ENCODE data around the gene PIK3CA. TPM values are rescaled to one million over a fixed set of nuclear protein-coding genes. Genes with fewer than 3 reads are reported as not detected.

The PIK3CA gene
- total and polyA plus RNA-seq, 7 donors = 5.6 to 24.4 (median 18.7) TPM

- ATAC-seq (no peak), DNase-seq (no peak)
- Histone ChIP-seq H3K27me3 (ENCODE audit: insufficient read depth in 3 of 3, low read length in 2 of 3) (no peaks in the 10 kb centered on the region), H3K4me1 (no peaks in the 10 kb centered on the region), H3K27ac (no peak overlapping the region), H3K4me3 (no peak overlapping the region), H3K36me3 (ENCODE audit: insufficient read depth in 1 of 2, low read depth in 1 of 2) (no peaks in the 10 kb centered on the region), H3K9me3 (no peaks in the 10 kb centered on the region)
- intact Hi-C loops (cut with DNase I) = no loop called here
- WGBS, 3 donors = 49 to 56% (median 55%) methylated on average over 4 of the region's 4 CpGs
- TF ChIP-seq, protein P1, sequence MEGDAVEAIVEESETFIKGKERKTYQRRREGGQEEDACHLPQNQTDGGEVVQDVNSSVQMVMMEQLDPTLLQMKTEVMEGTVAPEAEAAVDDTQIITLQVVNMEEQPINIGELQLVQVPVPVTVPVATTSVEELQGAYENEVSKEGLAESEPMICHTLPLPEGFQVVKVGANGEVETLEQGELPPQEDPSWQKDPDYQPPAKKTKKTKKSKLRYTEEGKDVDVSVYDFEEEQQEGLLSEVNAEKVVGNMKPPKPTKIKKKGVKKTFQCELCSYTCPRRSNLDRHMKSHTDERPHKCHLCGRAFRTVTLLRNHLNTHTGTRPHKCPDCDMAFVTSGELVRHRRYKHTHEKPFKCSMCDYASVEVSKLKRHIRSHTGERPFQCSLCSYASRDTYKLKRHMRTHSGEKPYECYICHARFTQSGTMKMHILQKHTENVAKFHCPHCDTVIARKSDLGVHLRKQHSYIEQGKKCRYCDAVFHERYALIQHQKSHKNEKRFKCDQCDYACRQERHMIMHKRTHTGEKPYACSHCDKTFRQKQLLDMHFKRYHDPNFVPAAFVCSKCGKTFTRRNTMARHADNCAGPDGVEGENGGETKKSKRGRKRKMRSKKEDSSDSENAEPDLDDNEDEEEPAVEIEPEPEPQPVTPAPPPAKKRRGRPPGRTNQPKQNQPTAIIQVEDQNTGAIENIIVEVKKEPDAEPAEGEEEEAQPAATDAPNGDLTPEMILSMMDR (IDR thresholded peaks at IDR 0.05) = no peak
Observed at GRCh38 chr3:179278932-179279693, 131.0 kb downstream of the PIK3CA start.

- no peak overlapping the region for H3K27ac ChIP-seq
- no peaks in the 10 kb centered on the region for H3K36me3 ChIP-seq (ENCODE audit: insufficient read depth in 1 of 2, low read depth in 1 of 2)
- no peaks in the 10 kb centered on the region for H3K27me3 ChIP-seq (ENCODE audit: insufficient read depth in 3 of 3, low read length in 2 of 3)
- TF ChIP-seq, protein P1 (IDR thresholded peaks at IDR 0.05) = no peak
- intact Hi-C loops (cut with DNase I) = no loop called here
- H3K4me3 ChIP-seq = no peak overlapping the region
- H3K9me3 ChIP-seq = no peaks in the 10 kb centered on the region
- DNase-seq = no peak
- no peak for ATAC-seq
- 87 to 96% (median 89%) methylated on average over 1 of the region's 1 CpG for WGBS, 3 donors
- no peaks in the 10 kb centered on the region for H3K4me1 ChIP-seq
Observed at GRCh38 chr3:179279837-179280236, 131.7 kb downstream of the PIK3CA start.

GRCh38 chr3:179281825-179282224 lies 133.7 kb downstream of the PIK3CA start:
- intact Hi-C loops (cut with DNase I) = no loop called here
- DNase-seq = no peak
- TF ChIP-seq, protein P1 (IDR thresholded peaks at IDR 0.05) = no peak
- no peaks in the 10 kb centered on the region for H3K27me3 ChIP-seq (ENCODE audit: insufficient read depth in 3 of 3, low read length in 2 of 3)
- no peaks in the 10 kb centered on the region for H3K9me3 ChIP-seq
- no peak for ATAC-seq
- no peak overlapping the region for H3K4me3 ChIP-seq
- H3K4me1 ChIP-seq = no peaks in the 10 kb centered on the region
- no peak overlapping the region for H3K27ac ChIP-seq
- WGBS, 3 donors = 76 to 89% (median 83%) methylated on average over 2 to 3 of the region's 3 CpGs
- H3K36me3 ChIP-seq (ENCODE audit: insufficient read depth in 1 of 2, low read depth in 1 of 2) = no peaks in the 10 kb centered on the region

- Histone ChIP-seq H3K9me3 (no peaks in the 10 kb centered on the region), H3K27me3 (ENCODE audit: insufficient read depth in 3 of 3, low read length in 2 of 3) (no peaks in the 10 kb centered on the region), H3K4me3 (no peak overlapping the region), H3K4me1 (no peaks in the 10 kb centered on the region), H3K36me3 (ENCODE audit: insufficient read depth in 1 of 2, low read depth in 1 of 2) (no peaks in the 10 kb centered on the region), H3K27ac (no peak overlapping the region)
- ATAC-seq (no peak), DNase-seq (no peak)
- 67 to 74% (median 73%) methylated on average over 6 of the region's 6 CpGs for WGBS, 3 donors
- TF ChIP-seq, protein P1 (IDR thresholded peaks at IDR 0.05) = no peak
- intact Hi-C loops (cut with DNase I) = no loop called here
Observed at GRCh38 chr3:179286331-179286730, 138.2 kb downstream of the PIK3CA start.

DNA sequence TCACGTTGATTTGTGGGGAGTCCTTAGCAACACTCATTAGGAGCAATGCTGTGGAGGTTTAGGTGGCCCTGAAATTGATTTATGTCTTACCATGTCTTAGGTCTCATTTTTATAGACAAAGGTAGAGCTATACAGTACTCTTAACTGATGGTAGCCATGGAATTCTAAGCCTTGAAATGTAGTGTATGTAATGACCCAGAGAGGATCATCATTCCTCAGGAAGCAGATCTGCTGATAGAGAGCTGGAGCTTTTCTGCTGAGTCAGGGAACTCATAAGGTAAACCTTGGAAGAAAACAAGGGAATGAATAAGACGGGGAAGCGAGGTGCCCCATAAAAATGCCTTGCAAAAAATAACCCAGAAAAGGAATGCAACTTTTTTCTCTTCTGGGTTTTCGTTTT lies 140.7 kb downstream of the PIK3CA start:
- H3K9me3 ChIP-seq = no peaks in the 10 kb centered on the region
- no peak overlapping the region for H3K27ac ChIP-seq
- TF ChIP-seq, protein P1 (IDR thresholded peaks at IDR 0.05) = no peak
- DNase-seq (no peak), ATAC-seq (no peak)
- H3K4me1 ChIP-seq = no peaks in the 10 kb centered on the region
- 58 to 82% (median 78%) methylated on average over 4 of the region's 4 CpGs for WGBS, 3 donors
- H3K36me3 ChIP-seq (ENCODE audit: insufficient read depth in 1 of 2, low read depth in 1 of 2) = no peaks in the 10 kb centered on the region
- no peaks in the 10 kb centered on the region for H3K27me3 ChIP-seq (ENCODE audit: insufficient read depth in 3 of 3, low read length in 2 of 3)
- H3K4me3 ChIP-seq = no peak overlapping the region
- intact Hi-C loops (cut with DNase I) = no loop called here
